Upper lobe of left lung (tissue), 4 donors: ENCODE measurements around the gene MRPL51.
"Not testable (repeated sequence)": the region's sequence is repeated elsewhere in the genome, so short reads cannot be mapped to it uniquely, and the experiment has no call there.

Experiments
- CTCF ChIP-seq, 6 experiments: fragments of 450-650 bp in 4 of 6; fragments of 200-600 bp in 2 of 6; sonication (generic) in 2 of 6; IDR thresholded peaks; one replicate each; pipeline ENCODE4 v1.5.1; 2016 to 2019; ENCODE audit warnings: antibody characterized with exemption in 6 of 6
- POLR2AphosphoS5 ChIP-seq, 2 donors: sonication (generic); formaldehyde crosslinking; IDR thresholded peaks; one replicate each; pipeline ENCODE4 v1.5.1; 2017; ENCODE audit warnings: antibody characterized with exemption in 2 of 2

DNA sequence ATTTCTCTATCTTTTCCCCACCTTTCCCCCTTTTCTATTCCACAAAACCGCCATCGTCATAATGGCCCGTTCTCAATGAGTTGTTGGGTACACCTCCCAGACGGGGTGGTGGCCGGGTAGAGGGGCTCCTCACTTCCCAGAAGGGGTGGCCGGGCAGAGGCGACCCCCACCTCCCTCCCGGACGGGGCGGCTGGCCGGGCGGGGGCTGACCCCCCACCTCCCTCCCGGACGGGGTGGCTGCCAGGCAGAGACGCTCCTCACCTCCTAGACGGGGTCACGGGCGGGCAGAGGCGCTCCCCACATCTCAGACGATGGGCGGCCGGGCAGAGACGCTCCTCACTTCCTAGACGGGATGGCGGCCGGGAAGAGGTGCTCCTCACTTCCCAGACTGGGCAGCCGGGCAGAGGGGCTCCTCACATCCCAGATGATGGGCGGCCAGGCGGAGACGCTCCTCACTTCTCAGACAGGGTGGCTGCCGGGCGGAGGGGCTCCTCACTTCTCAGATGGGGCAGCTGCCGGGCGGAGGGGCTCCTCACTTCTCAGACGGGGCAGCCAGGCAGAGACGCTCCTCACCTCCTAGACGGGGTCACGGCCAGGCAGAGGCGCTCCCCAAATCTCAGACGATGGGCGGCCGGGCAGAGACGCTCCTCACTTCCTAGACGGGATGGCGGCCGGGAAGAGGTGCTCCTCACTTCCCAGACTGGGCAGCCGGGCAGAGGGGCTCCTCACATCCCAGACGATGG, 17.7 kb downstream of the MRPL51 start:
- TF ChIP-seq CTCF, POLR2AphosphoS5 (IDR thresholded peaks at IDR 0.05): not testable (repeated sequence)
